H54 (cell line): ENCODE data around the gene FMNL1.
"Not testable (repeated sequence)": the region's sequence is repeated elsewhere in the genome, so short reads cannot be mapped to it uniquely, and the experiment has no call there.

Source experiments
- DNase-seq: peaks from one replicate; pipeline ENCODE4 v3.0.0; 2011; ENCODE audit warnings: low spot score, mixed read lengths; ENCODE audit not compliant: insufficient read length
- FAIRE-seq: peaks from 3 replicates; lab custom pipeline; 2011; peaks lifted over from hg19 to GRCh38; lab: Jason Lieb, UNC
- POLR2A ChIP-seq: IDR thresholded peaks from 2 replicates; pipeline ENCODE4 v1.6.1; 2011; ENCODE audit warnings: low read depth, mild to moderate bottlenecking, low read length

Gene FMNL1

DNA sequence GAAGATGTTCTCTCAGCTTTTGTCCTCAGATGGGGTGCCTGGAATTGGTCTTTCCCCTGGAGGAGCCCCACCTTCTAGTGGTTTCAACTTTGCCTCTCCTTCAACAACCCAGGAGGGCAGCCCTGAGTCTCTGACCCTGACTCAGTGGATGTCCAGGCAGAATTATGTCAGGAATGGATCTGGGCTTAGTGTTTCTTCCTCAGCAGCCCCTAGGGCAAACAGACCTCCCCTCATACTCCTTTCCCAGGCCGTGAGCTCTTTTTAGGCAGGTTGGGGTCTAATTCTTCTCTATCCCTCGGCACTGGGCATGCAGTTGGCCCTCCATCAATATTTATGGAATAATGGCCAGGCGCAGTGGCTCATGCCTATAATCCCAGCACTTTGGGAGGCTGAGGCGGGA lies 20.2 kb upstream of the FMNL1 start:
- no peak for TF ChIP-seq POLR2A
- FAIRE-seq (no peak), DNase-seq (no peak)

DNA sequence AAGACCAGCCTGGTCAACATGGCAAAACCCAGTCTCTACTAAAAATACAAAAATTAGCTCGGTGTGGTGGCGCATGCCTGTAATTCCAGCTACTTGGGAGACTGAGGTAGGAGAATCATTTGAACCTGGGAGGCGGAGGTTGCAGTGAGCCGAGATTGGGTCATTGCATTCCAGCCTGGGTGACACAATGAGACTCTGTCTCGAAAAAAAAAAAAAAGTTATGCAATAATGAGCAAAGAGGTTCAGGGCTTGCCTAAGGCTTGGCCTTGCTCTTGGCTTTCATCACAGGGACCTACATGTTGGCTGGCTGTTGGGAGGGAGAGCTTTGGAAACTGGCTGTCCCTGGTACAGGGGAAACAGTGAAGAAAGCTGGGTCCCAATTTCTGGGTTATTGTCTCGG lies 19.8 kb upstream of the FMNL1 start:
- DNase-seq = not testable (repeated sequence)

DNA sequence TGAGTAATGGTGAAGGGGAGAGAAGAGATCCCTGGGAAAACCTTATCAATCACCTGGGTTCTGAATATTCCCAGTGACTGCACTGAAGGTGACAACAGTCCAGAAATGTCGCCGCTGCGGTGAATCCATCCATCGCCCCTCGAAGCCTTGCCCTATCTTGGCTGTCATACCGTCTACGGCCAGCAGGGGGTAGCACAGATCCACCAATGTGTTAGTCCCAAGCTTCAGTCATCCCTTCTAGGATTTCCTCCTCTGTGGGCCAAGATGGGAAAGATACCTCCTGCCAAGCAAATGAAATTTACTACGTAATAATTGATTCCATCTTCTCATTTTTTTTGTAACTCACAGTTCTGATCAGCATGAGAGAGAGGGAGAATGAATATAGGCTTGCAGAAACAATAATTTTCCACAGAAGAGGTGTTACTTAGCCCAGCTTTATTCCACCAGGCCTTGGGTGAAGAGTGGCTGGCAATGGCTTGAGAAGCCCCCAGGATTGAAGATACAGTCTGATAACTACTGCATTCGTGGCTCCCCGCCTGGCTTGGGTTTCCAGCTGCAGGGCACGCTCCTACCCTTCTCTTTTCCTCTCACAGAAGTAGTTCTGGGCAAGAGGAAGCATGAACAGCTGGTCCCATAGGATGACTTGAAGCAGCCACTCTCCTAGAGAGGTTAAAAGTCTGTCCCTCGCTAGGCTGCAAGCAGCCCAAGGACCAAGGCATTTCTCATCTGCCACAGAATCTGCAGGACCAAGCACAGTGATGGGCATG lies 2.6 kb upstream of the FMNL1 start:
- DNase-seq (peak; percentile 81), FAIRE-seq (peak; percentile 80)
- TF ChIP-seq POLR2A = no peak

More for the DNA sequence above, 19.8 kb upstream of the FMNL1 start:
- FAIRE-seq = not testable (repeated sequence)

DNA sequence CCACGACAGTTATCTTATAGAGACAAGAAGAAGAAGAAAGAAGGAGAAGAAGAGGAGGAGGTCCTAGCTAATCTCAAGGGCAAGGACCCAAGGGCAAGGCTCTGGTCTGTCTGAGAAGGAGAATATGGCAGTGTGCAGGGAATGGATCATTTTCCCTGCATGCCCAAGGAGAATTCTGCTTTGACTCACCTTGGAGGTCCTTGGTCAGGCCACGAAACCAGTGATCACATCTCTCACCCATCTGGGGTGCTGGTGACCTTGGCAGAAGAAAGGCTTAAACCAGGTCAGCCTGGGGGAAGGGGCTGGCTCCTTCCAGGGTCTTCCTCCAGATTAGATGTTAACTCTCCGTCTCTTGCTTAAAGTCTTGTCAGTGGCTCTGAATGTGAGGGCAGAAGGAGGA lies 1.6 kb upstream of the FMNL1 start:
- FAIRE-seq = no peak
- DNase-seq = no peak
- TF ChIP-seq POLR2A = no peak

DNA sequence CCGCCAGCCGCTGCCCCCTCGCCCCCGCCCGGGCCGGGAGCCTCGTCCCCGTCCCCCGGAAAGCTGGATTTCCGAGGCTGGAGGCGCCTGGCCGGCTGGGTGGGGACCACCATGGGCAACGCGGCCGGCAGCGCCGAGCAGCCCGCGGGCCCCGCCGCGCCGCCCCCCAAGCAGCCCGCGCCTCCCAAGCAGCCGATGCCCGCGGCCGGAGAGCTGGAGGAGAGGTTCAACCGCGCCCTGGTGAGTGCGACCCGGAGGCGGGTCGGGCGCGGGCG lies 266 bp downstream of the FMNL1 start:
- no peak for DNase-seq
- no peak for TF ChIP-seq POLR2A
- FAIRE-seq = no peak

DNA sequence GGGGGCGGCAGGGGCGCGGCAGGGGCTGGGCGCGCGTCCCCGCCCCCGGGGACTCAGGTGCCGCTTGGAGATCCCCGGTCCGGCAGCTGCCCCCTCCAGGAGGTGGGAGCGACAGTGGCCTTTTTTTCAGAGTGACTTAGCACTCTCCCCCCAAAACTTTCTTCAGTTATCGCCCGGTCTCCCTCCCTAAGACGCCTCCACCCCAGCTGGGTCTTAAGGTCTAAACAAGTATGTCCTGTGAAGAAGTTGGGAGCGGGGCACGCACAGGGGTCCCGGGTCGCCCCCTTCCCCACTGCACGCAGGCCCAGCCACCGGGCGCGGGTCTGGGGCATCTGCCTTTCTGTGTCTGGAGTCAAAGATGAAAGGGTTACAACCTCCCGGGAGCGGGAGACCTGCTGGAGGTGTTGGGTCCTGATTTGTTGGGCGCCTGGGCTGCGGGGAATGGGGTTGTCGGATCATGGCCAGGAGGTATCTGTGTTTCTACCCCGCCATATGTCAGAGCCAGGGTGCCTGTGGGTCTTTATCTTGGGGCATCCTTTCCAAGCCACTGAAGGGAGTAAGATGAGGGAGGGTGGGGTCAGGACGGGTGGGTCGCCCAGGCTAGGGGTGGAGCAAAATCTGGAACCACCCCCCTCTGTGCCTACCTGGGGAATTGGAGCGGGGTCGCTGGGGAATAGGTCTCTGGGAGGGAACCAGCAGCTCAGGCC lies 757 bp downstream of the FMNL1 start:
- FAIRE-seq (no peak), DNase-seq (peak; percentile 26)
- TF ChIP-seq POLR2A = no peak

DNA sequence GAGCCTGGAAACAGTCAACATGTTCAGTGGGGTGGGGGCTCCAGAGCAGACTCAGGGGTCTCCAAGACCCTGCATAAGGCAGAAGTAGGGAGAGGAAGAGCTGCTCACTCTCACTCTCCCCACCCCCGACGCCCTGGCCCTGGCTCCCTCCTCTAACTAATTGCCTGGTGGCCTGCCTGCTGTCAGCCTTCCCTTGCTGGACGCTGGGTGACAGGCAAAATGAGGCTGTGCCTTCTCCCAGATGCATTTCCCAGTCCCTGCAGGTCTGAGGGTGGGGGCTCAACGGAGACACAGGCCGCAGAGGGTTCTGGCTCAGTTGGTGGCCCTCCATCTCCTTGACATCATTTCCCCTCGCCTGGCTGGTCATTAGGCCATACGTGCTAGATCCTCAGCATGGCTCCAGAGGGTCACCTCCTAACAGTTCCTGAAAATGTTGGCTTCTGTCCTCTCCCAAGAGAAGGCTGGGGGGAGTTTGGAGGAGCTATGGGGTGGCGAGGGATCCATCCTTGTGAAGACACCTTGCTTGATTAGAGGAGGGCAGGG lies 1.4 kb downstream of the FMNL1 start:
- DNase-seq (peak; percentile 33), FAIRE-seq (no peak)
- TF ChIP-seq POLR2A = no peak

DNA sequence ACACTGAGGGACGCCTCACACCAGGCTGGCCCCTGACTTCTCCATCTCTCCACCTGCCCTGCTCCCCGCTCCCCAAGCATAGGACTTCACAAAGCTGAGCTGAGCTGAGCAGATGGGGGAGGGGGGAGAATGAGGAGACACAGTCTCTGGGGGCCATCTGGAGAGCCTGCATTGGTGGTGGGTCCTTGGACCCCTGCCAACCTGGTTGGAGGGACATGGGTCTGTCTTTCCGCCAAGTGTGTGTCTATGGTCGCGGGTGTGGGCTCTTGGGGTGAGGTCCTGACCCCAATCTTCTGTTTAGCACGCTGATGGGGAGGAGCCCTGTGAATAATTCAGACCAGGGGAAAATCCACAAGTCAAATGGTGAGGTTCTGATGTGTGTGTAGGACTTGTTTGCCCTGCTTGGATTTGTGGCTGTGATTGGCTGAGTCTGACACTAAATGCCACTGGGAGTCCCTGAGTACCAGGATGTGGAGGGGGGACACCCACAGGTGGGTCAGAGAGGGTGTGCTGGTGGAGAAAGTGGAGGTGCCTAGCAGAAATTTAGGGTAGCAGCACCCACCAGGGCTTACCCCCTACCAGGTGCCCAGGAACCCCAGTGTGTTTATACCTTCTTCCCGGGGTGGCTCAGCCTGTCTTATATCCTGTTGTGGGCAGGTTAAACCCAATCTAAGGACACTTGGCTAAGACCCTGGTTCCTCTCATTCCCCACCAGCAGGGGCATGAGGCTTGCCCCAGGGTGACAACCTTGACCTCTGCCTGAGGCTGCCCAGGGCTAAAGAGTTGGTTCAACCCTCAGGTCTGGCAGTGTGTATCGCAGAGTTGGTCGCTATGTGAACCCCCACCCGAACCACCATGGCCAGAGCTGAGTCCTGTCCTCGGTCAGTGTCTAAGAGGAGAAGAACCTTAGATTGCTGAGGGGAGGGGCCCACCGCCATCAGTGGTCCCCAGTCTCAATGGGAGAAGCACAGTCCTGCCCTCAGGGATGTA lies 2.1 kb downstream of the FMNL1 start:
- no peak for FAIRE-seq
- DNase-seq = peak; percentile 40
- no peak for TF ChIP-seq POLR2A

DNA sequence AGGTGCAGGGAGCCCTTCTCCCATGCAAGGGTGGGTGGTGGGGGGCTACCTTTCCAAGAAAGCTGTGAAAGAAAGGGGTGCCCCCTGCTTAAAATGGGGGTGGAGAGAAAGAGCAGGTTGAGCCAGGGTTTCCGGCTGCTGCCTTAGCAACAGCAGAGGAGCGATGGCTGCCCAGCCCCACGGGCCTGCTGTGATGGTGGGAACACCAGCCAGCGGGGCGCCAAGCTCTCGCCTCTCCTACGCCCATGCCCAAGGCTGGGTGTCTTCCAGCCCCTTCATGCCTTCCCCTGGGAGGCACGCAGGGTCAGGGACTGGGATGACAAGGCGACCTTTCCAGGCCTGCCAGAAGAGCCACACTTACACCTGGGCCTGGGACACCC lies 3.0 kb downstream of the FMNL1 start:
- FAIRE-seq = no peak
- DNase-seq = peak; percentile 40
- TF ChIP-seq POLR2A = no peak

DNA sequence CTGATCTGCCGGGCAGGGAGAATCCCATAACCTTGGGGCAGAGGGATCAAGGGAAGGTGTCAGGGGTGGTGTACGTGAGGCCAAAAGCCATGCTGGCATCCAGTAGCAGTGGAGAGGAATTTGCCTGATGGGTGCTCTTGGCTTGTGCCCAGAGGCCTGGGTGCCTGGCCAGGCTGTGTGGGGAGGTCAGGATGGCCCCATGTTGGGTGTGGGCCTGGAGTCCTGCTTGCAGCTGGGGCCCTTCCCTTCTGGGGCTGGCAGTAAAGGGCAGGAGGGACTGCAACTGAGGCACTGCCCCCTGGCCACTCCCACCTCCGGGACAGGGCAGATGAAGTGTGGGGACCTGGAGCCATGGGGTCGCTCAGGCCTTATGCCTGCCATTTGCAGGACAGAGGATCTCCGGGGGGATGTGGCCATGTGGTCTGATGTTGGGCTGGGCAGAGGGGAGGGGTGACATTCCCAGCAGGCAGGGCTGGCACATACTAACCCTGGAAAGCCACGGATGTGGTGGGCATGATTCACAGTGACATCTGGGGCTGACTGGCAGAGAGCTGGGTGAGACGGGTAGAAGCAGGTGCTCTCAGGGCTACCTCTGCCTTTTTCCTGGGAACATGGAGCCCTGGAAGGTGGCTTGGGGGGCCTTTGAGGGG lies 3.5 kb downstream of the FMNL1 start:
- FAIRE-seq (peak; percentile 80), DNase-seq (peak; percentile 97)
- TF ChIP-seq POLR2A = no peak

DNA sequence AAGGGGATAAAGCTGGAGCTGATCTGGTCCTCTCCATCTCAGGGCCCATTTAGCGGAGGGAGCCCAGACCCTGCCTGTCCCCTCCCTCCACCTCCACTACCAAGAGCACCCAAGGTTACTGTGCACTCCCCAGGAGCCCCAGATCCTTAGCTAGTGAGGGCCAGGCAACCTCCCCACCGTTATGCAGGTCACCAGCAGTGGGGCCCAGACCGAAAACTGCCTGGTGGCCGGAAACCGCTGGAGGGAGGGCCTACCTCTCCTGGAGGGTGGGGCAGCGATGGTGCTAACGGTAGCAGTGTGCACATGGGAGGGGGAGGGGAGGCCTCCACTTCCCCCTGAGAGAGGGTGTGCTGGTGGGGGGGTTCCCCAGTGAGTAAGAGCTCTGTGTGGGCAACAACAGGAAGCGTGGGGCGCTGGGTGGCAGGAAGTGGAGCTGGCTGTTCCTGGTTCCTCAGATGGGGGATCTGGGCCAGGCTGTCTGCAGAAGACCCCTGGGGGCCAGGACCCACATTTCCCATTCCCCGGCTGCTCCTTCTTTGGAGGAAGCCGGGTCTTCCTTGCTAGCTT lies 4.4 kb downstream of the FMNL1 start:
- FAIRE-seq = peak; percentile 38

DNA sequence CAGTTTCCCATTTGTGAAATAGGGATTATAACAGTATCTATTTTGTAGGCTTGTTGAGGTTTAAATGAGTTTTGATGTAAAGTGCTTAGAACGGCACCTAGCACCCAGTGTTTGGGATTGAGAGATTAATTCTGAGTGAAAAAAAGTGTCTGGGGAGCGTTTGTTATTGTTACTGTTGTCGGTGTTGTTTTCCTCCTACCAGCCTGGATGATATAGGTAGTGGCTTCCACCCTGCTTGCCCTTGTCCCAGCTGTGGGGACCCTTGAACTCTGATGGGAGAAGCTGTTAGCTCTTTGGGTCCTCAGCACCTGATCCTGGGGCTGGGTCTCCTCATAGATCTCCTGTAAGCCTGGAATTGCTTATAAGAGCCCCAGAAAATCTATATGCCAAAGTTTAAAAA lies 4.9 kb downstream of the FMNL1 start:
- TF ChIP-seq POLR2A = no peak
- DNase-seq (no peak), FAIRE-seq (no peak)

More for the DNA sequence above, 4.4 kb downstream of the FMNL1 start:
- no peak for DNase-seq
- TF ChIP-seq POLR2A = no peak
